ENCODE measurements around the gene USP24. TPM values are rescaled to one million over a fixed set of nuclear protein-coding genes. Genes with fewer than 3 reads are reported as not detected.

USP24 gene
- total RNA-seq, 1 experiment from 2014 or later: 29.9 TPM

- DNase-seq (ENCODE audit: extremely low read depth, low read depth): no peak
Measured at GRCh38 chr1:55164906-55165305, 50.3 kb downstream of the USP24 start.

GRCh38 chr1:55159571-55159970, 55.6 kb downstream of the USP24 start:
- DNase-seq (ENCODE audit: extremely low read depth, low read depth): no peak

- DNase-seq (ENCODE audit: extremely low read depth, low read depth): no peak
Measured at GRCh38 chr1:55156608-55157007, 58.6 kb downstream of the USP24 start.

DNA sequence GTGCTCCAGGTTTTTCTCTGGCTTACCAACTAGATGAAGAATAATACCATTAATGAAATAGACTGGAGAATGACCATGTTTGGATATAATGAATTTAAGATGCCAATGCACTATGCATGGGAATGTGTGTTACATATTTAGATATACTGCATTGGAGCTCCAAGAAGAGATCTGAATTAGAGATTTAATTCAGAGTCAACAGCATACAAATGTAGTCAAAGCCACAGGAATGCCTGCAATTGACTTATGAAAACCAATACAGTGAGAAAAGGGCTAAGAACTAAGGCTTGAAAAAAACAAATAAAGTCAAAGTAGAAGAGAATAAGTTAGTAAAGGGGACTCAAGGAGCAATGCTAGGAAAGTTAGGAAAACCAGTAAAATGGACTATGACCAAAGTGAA, 59.1 kb downstream of the USP24 start:
- DNase-seq (ENCODE audit: extremely low read depth, low read depth): no peak

DNA sequence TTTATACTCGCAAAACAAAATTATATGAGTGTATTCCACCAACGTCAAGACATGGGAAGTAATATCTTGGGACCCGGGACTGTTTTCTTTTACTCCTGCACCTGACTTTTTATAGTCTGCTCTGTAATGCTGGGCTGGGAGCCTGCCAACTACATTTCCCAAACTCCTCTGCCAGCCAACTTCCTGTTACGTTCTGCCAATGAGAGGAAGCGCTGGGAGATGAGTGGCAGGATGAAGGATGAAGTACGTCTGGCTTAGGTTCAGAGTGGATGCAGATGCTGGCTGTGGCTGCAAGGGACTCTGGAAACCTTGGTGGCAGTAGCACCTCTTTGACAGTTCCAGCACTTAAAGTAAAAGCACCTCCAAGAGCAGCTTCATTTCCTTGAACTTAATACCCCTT, 59.6 kb downstream of the USP24 start:
- no peak for DNase-seq (ENCODE audit: extremely low read depth, low read depth)

DNA sequence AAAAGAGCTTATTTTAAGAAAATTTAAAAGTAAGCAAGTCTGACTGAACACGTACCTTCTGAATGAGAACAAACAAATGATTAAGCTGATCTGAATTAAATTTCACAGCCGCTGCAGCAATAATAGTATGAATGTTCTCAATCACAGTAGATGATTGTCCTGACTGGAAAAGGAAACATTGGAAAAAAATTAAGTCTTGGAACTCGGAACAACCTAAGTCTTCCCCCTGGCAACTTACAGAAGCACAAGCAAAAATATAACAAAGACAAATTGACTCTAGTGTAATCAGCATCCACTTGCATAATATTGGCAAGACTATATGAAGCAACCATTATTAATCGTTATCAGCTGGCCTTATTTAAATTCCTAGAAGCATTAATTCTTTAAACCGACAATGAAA, 60.5 kb downstream of the USP24 start:
- DNase-seq (ENCODE audit: extremely low read depth, low read depth): no peak

DNA sequence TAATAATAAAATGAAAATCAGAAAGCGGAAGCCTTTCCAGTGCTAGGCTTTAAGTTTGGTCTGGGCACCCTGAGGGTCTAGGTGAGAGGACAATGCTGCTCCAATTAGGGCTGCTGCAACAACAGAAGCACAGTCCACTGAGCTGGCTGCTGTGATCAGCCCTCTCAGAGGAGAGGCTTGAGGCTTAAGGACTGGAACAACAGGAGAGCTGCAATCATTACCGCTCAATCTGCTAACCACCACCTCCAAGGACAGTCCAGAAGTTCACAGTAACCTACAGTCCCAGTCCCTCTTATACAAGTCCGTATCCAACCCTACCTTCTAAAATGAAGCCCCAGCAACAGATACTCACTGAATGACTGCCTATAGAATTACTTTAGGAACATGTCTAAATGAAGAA, 62.1 kb downstream of the USP24 start:
- no peak for DNase-seq (ENCODE audit: extremely low read depth, low read depth)

- no peak for DNase-seq (ENCODE audit: extremely low read depth, low read depth)
Measured at GRCh38 chr1:55150880-55151588, 64.1 kb downstream of the USP24 start.

- DNase-seq (ENCODE audit: extremely low read depth, low read depth): no peak
Measured at GRCh38 chr1:55148676-55149075, 66.5 kb downstream of the USP24 start.

DNA sequence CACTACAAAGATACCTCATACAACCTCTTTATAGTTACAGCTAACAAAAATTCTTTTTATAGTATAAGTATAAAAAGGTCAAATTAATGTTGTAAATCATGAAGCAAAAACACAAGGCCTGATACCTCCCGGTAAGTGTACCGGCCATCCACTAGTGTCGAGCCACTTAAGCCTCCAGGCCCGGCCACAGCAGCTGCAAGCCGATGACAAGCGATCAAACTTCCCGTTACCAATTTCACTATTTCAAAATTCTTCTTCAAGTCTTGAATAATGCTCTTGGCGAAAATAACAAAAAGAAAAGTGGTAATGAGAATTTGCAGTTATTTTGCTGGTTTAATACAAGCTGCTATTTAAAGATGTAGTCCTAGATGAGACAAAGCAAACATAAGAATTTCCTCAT, 67.6 kb downstream of the USP24 start:
- no peak for DNase-seq (ENCODE audit: extremely low read depth, low read depth)

- DNase-seq (ENCODE audit: extremely low read depth, low read depth): no peak
Measured at GRCh38 chr1:55146781-55147180, 68.4 kb downstream of the USP24 start.

GRCh38 chr1:55144886-55145285, 70.3 kb downstream of the USP24 start:
- no peak for DNase-seq (ENCODE audit: extremely low read depth, low read depth)

DNA sequence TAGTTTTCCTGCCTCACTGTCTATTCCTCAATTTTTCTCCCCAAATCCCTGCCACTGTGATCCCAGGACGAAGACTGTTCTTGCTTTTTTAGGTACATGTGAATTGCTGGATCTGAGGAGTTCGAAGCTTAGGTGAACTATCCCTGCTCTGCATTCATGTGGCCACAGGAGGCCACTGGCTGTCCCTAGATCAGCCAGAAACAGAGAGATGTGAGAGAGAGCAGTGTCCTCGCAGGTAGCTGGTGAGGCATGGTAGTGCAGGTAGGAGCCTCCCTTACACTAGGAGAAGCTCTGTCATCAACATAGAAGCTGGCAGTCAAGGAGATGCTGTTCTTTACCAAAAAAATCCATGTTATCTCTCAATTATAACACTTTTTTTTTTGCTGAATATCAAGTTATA, 71.5 kb downstream of the USP24 start:
- DNase-seq (ENCODE audit: extremely low read depth, low read depth): no peak

GRCh38 chr1:55141295-55141893, 73.8 kb downstream of the USP24 start:
- no peak for DNase-seq (ENCODE audit: extremely low read depth, low read depth)

GRCh38 chr1:55140546-55140983, 74.6 kb downstream of the USP24 start:
- DNase-seq (ENCODE audit: extremely low read depth, low read depth): peak; percentile 70

DNA sequence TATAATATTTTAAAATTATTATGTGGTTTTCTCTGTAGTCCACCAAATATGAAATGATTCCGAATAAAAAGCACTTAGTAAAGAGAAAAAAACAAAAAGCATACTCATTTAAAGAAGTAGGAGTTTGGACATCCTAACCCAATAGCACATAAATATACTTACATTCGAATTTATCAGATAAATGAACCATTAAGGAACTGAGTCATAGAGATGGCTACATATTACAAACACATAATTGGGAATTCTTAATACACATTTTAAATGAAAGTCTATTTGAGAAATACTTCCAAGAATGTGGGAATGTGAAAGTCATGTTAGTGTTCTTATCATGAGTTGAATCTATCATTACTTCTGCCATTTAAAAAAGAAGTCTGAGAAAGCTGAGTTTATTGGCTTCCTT, 75.0 kb downstream of the USP24 start:
- DNase-seq (ENCODE audit: extremely low read depth, low read depth): no peak

DNA sequence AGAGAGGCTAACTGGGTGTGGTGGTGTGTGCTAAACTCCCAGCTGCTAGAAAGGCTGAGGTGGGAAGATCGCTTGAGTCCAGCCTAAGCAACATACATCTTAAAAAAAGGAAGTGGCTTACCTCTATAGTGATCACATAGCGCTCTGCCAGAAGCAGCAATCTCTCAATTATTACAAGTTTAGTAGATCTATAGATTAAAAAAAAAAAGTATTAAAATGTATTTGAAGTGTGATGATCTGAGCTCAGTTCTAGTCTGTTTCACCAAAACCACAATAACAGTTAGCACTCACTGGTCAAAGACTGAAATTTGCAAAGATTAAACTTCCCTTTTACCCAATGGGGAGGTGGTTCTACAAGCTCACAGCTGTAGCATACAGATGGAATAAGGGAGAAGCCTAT, 76.3 kb downstream of the USP24 start:
- no peak for DNase-seq (ENCODE audit: extremely low read depth, low read depth)

DNA sequence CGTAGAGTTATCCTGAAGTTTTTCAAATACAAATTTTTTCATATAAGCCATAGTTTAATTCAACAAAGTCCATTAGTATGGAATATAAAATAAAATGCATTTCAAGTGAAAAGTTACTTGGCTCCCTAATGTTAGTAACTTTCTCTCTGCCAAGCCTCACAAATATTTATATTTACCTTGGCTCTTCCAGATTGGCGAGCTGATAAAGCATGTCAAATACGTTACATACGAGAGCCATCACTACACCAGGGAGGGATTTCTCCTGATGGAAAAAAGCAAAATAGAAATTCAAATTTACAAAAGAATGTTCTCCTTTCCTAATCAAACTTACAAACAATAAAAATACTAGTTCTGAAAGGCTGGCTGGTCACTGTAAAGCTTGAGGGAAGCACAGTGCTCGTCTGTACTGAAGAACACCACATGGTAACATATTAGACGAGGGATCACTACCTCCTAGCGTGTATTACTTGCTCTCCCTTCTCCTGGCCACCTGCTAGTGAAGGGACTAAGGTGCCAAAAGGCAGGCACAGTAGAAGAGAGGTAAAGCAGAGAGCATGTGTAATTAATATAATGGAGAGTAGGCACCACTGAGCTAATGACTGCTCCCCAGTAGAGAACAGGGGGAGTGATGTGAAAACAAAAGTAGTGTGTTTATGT, 80.9 kb downstream of the USP24 start:
- no peak for DNase-seq (ENCODE audit: extremely low read depth, low read depth)

- DNase-seq (ENCODE audit: extremely low read depth, low read depth): no peak
Measured at GRCh38 chr1:55131801-55132200, 83.4 kb downstream of the USP24 start.

DNA sequence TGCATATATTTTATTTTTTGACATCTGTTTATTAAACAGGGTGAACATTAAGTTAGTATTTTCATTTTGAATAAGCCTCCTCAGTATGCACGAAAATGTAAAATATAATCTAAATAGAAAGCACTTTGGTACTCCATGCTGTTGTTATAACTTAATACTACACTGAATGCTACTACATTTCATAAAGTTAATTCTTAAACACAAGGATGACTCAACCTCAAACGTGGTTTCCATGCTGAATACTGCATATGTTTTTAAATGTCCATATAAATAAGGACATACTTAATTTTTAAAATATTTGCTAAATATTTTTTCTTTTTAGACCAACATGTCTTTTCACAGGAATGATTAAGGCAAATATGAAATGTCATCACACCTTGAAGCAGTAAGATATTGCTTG, 83.9 kb downstream of the USP24 start:
- no peak for DNase-seq (ENCODE audit: extremely low read depth, low read depth)

DNA sequence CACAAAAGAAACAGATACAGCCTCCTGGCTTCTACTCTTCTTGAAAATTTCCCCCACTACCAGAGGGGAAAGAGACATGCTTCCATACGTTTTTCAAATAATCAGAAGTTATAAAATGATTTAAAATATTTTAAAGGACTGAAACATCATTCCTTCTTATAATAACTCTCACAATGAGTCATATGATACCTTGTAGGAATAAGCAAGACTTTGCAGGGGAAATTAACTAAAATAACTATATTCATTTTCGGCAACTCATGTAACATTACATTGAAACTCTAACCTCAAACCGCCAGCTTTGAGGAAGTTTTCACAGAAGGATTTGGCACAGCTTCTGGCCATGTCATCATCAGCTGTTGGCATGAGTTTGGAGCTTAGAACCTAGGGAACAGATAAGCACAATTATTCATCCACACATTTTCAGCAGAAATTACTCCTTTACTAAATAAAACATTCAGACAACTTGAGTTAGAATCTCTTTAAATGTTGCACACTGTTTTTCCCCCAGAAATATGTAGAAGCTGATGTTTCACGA, 85.9 kb downstream of the USP24 start:
- no peak for DNase-seq (ENCODE audit: extremely low read depth, low read depth)
